NOMO-1 (cell line): Measurements from ENCODE around the gene SUMO4.

ENCODE experiments used
- DNase-seq, 2 experiments: peaks; one replicate each; lab custom pipeline; 2025; ENCODE audit not compliant: unreplicated experiment in 2 of 2; lab: John Stamatoyannopoulos, UW

SUMO4 gene

DNA sequence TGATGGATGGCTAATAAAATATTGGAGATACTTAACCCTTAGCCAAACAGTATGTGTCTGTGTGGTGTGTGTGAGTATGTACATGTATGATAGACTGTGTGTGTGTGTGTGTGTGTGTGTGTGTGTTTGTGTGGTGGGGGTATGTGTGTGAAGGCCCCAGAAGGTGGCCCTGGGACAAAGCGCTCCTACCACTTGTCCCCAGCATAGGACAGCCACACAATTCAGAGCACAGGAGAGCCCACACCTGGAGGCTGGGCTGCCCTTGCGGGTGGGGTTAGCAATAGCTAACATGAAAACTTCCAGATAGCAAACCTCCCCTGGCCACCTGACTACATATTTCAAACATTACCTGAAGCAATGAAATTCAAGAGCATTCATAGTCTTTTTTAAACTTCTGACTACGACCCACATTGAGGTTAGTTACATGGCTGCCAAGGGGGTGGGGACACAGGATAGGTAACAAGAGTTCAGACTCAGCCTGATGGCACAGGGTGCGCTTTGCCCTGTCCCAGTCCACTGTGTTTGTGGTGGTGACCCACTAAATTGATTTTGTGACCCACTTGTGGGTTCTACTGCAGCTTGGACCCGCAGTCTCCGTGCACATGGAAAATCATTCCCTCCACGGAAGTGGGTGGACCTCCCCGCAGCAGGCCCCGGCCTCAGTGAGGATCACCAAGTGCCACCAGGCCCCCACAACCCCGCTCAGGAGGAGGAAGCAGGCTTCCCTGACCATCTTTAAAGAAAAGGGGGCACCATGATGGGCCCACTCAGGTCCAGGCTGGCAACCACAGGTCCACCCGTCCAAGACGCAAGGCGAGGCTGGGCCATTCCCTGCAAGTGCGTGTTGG lies 50.0 kb downstream of the SUMO4 start:
- no peak for DNase-seq
